Kidney (tissue), 14 donors: ENCODE results near the gene ENTPD8. TPM values are rescaled to one million over a fixed set of nuclear protein-coding genes. Genes with fewer than 3 reads are reported as not detected.
A peak's percentile ranks its signal among the peaks of the same experiment; 100 is the strongest.

Experiments used
- DNase-seq, 5 donors: peaks; one replicate each; pipeline ENCODE4 v3.0.0-alpha.2; 2013 to 2020
- FAIRE-seq: peaks from 2 replicates; lab custom pipeline; 2012; peaks lifted over from hg19 to GRCh38; lab: Jason Lieb, UNC
- H3K27ac ChIP-seq, 2 donors: one replicate each; pipeline ENCODE4 v1.7.0; 2013; ENCODE audit warnings: low read depth in 2 of 2, low read length in 2 of 2, inconsistent platforms in 1 of 2
- H3K27me3 ChIP-seq: one replicate; pipeline ENCODE4 v1.7.1; 2013; ENCODE audit warnings: low read length, inconsistent platforms; ENCODE audit not compliant: control insufficient read depth, insufficient read depth
- H3K36me3 ChIP-seq, 3 donors: one replicate each; pipeline versions ENCODE4 v1.7.0 to v1.7.1; 2013; ENCODE audit warnings: low read length in 3 of 3, control low read depth in 1 of 3, inconsistent platforms in 1 of 3; ENCODE audit not compliant: insufficient read depth in 3 of 3, control insufficient read depth in 2 of 3
- H3K4me1 ChIP-seq, 3 donors: one replicate each; pipeline versions ENCODE4 v1.7.0 to v1.7.1; 2013; ENCODE audit warnings: low read length in 3 of 3, inconsistent platforms in 1 of 3, low read depth in 1 of 3; ENCODE audit not compliant: control insufficient read depth in 2 of 3, insufficient read depth in 2 of 3
- H3K4me3 ChIP-seq, 3 donors: one replicate each; pipeline versions ENCODE4 v1.7.0 to v1.8.1; 2013; ENCODE audit warnings: low read length in 3 of 3, control low read depth in 1 of 3, inconsistent platforms in 1 of 3
- H3K9ac ChIP-seq, 3 donors: one replicate each; pipeline versions ENCODE4 v1.7.0 to v1.7.1; 2013; ENCODE audit warnings: low read length in 3 of 3, control low read depth in 1 of 3, inconsistent platforms in 1 of 3
- H3K9me3 ChIP-seq, 3 donors: one replicate each; pipeline versions ENCODE4 v1.7.0 to v1.7.1; 2013; ENCODE audit warnings: low read length in 3 of 3, control low read depth in 1 of 3, inconsistent platforms in 1 of 3; ENCODE audit not compliant: control insufficient read depth in 2 of 3, insufficient read depth in 1 of 3
- intact Hi-C: fragments of 100-400 bp; cut with DNase I; formaldehyde crosslinking; loops from one replicate; pipeline ENCODE4 v1.11.1; 2022
- polyA plus RNA-seq: library from polyadenylated mRNA; stranded (reverse); fragments of 350-450 nt; fragmentation: Illumina TruSeq; extraction: RNeasy Lipid Tissue Mini Kit (QIAGEN cat#74804); gene quantifications from one replicate; pipeline ENCODE4 v1.2.3, GENCODE V29; 2014; ENCODE audit warnings: low read depth, low replicate concordance; ENCODE audit not compliant: insufficient read depth
- total RNA-seq: library from RNA; stranded (reverse); fragmentation: NEBNext Ultra II Directional; extraction: Animal tissue kit (Norgen Biotek cat#: 25700); gene quantifications from one replicate; pipeline ENCODE4 v1.2.1, GENCODE V29; 2021
- TF ChIP-seq, protein P1 (sequence below): IDR thresholded peaks from 3 replicates; pipeline ENCODE4 v1.5.1; 2012; ENCODE audit warnings: mild to moderate bottlenecking, moderate library complexity, borderline replicate concordance; ENCODE audit not compliant: insufficient read depth; ENCODE audit errors: extremely low read depth
- donor health status: control.
- donor health status: control.
- donor health status: control.
- donor health status: control.
- donor health status: control.
- donor health status: DM: yes; HTN: yes; CAD: no.
- donor health status: Normal renal cell carcinoma (clear cell type).

Gene ENTPD8
- total and polyA plus RNA-seq, 2 donors from 2014 or later, result 5.0 to 5.2 TPM

DNA sequence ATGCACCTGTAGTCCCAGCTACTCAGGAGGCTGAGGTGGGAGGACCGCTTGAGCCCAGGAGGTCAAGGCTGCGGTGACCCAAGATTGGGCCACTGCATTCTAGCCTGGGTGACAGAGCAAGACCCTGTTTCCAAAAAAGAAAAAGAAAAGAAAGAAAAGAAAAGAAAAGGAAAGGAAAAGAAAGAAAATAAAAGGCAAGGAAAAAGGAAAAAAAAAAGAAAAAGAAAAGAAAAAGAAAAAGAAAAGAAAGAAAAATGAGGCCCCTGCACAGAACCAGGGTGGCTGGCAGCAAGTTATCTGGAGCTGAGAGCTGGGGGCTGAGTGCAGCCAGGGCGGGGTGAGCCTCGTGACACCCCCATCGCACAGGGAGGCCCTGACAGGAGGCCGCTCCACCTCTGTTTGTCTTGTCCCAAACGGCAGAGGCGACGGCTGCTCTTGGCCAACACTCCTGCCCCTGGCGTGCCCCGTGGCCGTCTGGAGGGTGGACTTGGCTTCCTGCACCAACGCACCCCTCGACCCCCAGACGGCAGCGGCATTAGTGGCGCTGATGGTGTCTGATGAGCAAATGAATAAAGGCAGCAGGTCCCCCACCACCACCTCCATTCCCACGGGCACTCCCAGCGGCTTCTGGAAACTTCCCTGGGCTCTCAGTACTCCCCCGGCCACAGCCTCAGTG, 34.9 kb downstream of the ENTPD8 start:
- TF ChIP-seq, protein P1, sequence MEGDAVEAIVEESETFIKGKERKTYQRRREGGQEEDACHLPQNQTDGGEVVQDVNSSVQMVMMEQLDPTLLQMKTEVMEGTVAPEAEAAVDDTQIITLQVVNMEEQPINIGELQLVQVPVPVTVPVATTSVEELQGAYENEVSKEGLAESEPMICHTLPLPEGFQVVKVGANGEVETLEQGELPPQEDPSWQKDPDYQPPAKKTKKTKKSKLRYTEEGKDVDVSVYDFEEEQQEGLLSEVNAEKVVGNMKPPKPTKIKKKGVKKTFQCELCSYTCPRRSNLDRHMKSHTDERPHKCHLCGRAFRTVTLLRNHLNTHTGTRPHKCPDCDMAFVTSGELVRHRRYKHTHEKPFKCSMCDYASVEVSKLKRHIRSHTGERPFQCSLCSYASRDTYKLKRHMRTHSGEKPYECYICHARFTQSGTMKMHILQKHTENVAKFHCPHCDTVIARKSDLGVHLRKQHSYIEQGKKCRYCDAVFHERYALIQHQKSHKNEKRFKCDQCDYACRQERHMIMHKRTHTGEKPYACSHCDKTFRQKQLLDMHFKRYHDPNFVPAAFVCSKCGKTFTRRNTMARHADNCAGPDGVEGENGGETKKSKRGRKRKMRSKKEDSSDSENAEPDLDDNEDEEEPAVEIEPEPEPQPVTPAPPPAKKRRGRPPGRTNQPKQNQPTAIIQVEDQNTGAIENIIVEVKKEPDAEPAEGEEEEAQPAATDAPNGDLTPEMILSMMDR, result no peak
- Histone ChIP-seq H3K27ac (no peak overlapping the region), H3K9ac (no peak overlapping the region), H3K27me3 (no peaks in the 10 kb centered on the region), H3K4me3 (no peak overlapping the region), H3K4me1 (peaks cover 0 to 7% (median 0%) of the 10 kb centered on the region in 3 donors), H3K9me3 (no peaks in the 10 kb centered on the region), H3K36me3 (no peaks in the 10 kb centered on the region)
- DNase-seq (peak in 2 of 5 donors; percentile 74 to 77), FAIRE-seq (no peak)
- intact Hi-C loops, result loop anchor here (5.0 kb wide), 1 partner anchor 109 kb away; no protein-coding TSS in a partner anchor

- intact Hi-C loops, result loop anchor here (5.0 kb wide), 1 partner anchor 108 kb away; no protein-coding TSS in a partner anchor
- no peak overlapping the region for H3K4me3 ChIP-seq
These were observed 35.5 kb downstream of the ENTPD8 start for GRCh38 chr9:137405677-137406081.

DNA sequence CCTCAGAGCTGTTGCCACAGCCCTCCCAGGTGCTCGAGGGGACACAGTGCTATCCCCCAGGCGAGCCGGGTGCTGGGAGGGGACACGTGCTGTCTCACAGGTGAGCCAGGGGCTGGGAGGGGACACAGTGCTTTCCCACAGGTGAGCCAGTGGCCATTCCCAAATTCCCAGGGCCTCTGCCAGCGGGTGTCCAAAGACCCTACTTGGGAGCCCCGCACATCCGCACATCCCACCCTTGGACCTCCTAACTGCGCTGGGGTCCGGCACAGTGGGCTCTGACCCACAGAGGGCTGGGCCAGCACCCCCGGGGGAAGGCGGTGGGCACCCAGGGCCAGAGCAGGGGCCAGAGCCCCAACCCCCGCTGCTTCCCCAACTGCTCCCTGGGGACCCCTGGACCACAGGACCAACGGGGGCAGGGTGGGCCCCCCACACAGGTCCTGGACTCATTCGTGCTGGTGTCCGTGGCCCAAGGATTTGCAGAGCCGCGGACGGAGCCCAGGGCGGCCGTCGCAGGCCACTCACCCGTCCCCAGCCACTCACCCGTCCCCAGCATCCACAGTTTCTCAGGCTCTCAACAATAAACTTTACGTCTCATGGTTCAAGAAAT, 36.1 kb downstream of the ENTPD8 start:
- Histone ChIP-seq H3K4me1 (peaks cover 0 to 4% (median 0%) of the 10 kb centered on the region in 3 donors), H3K27me3 (no peaks in the 10 kb centered on the region), H3K4me3 (no peak overlapping the region), H3K36me3 (no peaks in the 10 kb centered on the region), H3K9me3 (no peaks in the 10 kb centered on the region), H3K27ac (no peak overlapping the region), H3K9ac (no peak overlapping the region)
- TF ChIP-seq, protein P1, result no peak
- intact Hi-C loops, result loop anchor here (5.0 kb wide), 1 partner anchor 108 kb away; no protein-coding TSS in a partner anchor
- FAIRE-seq (no peak), DNase-seq (peak in 1 of 5 donors; percentile 73)

More at GRCh38 chr9:137405677-137406081, 35.5 kb downstream of the ENTPD8 start:
- TF ChIP-seq, protein P1, result no peak
- Histone ChIP-seq H3K9me3 (no peaks in the 10 kb centered on the region), H3K9ac (no peak overlapping the region), H3K4me1 (peaks cover 0 to 4% (median 0%) of the 10 kb centered on the region in 3 donors), H3K27me3 (no peaks in the 10 kb centered on the region), H3K27ac (no peak overlapping the region), H3K36me3 (no peaks in the 10 kb centered on the region)
- FAIRE-seq, result no peak
- DNase-seq, result peak in 1 of 5 donors; percentile 62
